ENCODE results near the gene LRRC8B.

DNA sequence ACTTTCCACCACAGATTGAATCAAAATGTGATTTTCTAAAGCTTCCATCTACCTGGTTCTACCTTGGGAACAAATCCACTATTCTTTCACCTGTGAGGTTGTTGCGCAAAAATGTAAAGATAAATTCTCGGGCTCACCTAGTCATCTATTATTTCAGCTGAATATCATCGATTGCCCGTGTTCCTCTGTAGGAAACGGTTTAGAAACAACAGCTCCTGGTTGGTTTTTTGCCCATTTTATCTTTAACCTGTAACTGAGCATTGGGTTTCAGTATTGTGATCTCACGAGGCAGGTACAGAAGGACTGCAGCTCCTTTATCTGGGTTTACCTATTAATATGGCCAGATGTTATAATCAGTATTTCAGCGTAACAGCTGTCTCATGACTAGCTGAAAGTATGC lies 55.4 kb downstream of the LRRC8B start:
- TF ChIP-seq, protein P1, sequence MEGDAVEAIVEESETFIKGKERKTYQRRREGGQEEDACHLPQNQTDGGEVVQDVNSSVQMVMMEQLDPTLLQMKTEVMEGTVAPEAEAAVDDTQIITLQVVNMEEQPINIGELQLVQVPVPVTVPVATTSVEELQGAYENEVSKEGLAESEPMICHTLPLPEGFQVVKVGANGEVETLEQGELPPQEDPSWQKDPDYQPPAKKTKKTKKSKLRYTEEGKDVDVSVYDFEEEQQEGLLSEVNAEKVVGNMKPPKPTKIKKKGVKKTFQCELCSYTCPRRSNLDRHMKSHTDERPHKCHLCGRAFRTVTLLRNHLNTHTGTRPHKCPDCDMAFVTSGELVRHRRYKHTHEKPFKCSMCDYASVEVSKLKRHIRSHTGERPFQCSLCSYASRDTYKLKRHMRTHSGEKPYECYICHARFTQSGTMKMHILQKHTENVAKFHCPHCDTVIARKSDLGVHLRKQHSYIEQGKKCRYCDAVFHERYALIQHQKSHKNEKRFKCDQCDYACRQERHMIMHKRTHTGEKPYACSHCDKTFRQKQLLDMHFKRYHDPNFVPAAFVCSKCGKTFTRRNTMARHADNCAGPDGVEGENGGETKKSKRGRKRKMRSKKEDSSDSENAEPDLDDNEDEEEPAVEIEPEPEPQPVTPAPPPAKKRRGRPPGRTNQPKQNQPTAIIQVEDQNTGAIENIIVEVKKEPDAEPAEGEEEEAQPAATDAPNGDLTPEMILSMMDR (IDR thresholded peaks at IDR 0.05; ENCODE audit: low read depth, low read length): no peak
- no peak for TF ChIP-seq EZH2phosphoT487 (IDR thresholded peaks at IDR 0.05; ENCODE audit: low read depth)
